ENCODE measurements around the gene LMNTD1.
"Not testable (repeated sequence)": the region's sequence is repeated elsewhere in the genome, so short reads cannot be mapped to it uniquely, and the experiment has no call there.

The LMNTD1 gene

DNA sequence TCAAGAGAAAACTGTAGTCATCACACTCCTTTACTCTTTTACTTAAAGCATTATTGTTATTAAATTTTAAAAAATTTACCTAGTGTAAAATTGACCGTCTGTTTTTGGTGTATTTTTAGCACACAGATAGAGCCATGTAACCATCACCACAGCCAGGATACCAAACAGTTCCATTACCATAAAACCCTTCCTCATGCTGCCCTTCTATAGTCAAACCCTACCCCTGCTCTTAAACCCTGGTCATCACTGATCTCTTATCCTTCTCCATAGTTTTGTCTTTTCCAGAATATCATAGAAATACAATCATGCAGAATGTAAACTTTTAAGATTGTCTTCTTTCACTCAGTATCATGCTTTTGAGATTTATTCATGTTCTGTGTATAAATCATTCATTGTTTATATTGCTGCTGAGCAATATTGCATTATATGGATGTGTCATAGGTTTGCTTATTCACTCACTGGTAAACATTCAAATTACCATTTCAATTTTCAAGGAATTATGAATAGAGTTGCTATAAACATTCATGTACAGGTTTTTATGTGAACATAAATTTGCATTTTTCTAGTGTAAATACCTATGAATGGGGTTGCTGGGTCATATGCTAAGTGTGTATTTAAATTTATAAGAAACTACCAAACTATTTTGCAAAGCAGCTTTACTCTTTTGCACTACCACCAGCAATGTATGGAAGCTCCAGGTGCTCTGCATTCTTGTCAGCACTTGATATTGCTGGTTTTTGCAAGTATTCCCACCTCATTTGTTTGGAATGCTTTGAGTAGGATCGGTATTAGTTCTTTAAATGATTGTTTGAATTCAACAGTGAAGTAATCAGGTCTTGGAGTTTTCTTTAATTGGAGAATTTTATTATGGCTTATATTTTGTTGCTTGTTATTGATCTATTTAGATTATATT, 125.5 kb downstream of the LMNTD1 start:
- in situ Hi-C loops (cut with HindIII; ENCODE audit: low sequenced_read_pairs): no loop called here
- TF ChIP-seq, protein P1, sequence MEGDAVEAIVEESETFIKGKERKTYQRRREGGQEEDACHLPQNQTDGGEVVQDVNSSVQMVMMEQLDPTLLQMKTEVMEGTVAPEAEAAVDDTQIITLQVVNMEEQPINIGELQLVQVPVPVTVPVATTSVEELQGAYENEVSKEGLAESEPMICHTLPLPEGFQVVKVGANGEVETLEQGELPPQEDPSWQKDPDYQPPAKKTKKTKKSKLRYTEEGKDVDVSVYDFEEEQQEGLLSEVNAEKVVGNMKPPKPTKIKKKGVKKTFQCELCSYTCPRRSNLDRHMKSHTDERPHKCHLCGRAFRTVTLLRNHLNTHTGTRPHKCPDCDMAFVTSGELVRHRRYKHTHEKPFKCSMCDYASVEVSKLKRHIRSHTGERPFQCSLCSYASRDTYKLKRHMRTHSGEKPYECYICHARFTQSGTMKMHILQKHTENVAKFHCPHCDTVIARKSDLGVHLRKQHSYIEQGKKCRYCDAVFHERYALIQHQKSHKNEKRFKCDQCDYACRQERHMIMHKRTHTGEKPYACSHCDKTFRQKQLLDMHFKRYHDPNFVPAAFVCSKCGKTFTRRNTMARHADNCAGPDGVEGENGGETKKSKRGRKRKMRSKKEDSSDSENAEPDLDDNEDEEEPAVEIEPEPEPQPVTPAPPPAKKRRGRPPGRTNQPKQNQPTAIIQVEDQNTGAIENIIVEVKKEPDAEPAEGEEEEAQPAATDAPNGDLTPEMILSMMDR (IDR thresholded peaks at IDR 0.05; ENCODE audit: low read depth, low read length, missing control alignments): no peak
- H3K4me3 ChIP-seq (ENCODE audit: low read depth, low read length): no peak overlapping the region
- no peak for DNase-seq (ENCODE audit: low read depth)

DNA sequence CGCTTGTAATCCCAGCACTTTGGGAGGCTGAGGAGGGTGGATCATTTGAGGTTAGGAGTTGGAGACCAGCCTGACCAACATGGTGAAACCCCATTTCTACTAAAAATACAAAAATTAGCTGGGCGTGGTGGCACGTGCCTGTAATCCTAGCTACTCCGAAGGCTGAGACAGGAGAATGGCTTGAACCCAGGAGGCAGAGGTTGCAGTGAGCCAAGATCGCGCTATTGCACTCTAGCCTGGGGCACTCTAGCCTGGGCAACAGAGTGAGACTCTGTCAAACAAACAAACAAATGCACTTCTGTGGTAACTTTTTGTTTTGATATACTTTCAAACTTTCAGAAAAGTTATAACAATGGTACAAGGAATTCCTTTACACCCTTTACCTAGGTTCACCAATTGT, 126.3 kb downstream of the LMNTD1 start:
- DNase-seq (ENCODE audit: low read depth); in situ Hi-C loops (cut with HindIII; ENCODE audit: low sequenced_read_pairs); H3K4me3 ChIP-seq (ENCODE audit: low read depth, low read length): not testable (repeated sequence)

Measured in astrocyte of the cerebellum (primary cell).